ENCODE results near the gene MLH3.

MLH3 gene

GRCh38 chr14:75063491-75064204 is 12.4 kb upstream of the MLH3 start, which contains the start of gene ACYP1:
TSS of gene ACYP1 (minus strand) at chr14:75064024. CDS start at chr14:75063553, 471 bp downstream.
- Histone ChIP-seq H2BK12ac (ENCODE audit: low read length in 2 of 2) (no peak within 1 kb of the TSS), H4K8ac (ENCODE audit: low read length) (peak within 1 kb of the TSS; percentile 81), H3K27me3 (ENCODE audit: control insufficient read depth in 1 of 2, insufficient read depth in 1 of 2, low read length in 2 of 2) (no peaks in the 10 kb centered on the region), H4K91ac (ENCODE audit: low read length) (peak within 1 kb of the TSS; percentile 67), H3K4me3 (ENCODE audit: insufficient read depth in 1 of 2, low read depth in 1 of 2, low read length in 2 of 2) (peak within 1 kb of the TSS; percentile 80 to 95), H3K4me1 (ENCODE audit: control insufficient read depth, insufficient read depth, low read depth, low read length) (peaks cover 3% of the 10 kb centered on the region), H3K23ac (ENCODE audit: low read length in 2 of 2) (no peak within 1 kb of the TSS), H2BK5ac (ENCODE audit: low read depth, low read length, poor library complexity, severe bottlenecking) (no peak within 1 kb of the TSS), H3K36me3 (ENCODE audit: control insufficient read depth in 1 of 2, insufficient read depth in 2 of 2, low read depth in 1 of 2, low read length in 2 of 2) (peaks cover 0 to 7% of the 10 kb centered on the region in 2 experiments), H2AK5ac (ENCODE audit: low read length, severe bottlenecking) (no peak within 1 kb of the TSS), H3K18ac (ENCODE audit: low read depth in 1 of 2, low read length in 2 of 2) (no peak within 1 kb of the TSS), H3K9me3 (ENCODE audit: control insufficient read depth, low read length) (no peaks in the 10 kb centered on the region), H3K4me2 (ENCODE audit: low read length, poor library complexity, severe bottlenecking) (peak within 1 kb of the TSS; percentile 97), H3K27ac (ENCODE audit: low read length, poor library complexity, severe bottlenecking) (peak within 1 kb of the TSS; percentile 27), H3K14ac (ENCODE audit: low read length in 2 of 2) (no peak within 1 kb of the TSS), H2AFZ (ENCODE audit: low read depth, low read length) (peak within 1 kb of the TSS; percentile 66), H3K9ac (ENCODE audit: low read length) (peak within 1 kb of the TSS; percentile 91), H3K79me1 (replicated peaks; ENCODE audit: low read length, poor library complexity, severe bottlenecking) (peaks cover 17% of the 10 kb centered on the region), H3K4ac (ENCODE audit: low read depth in 1 of 2, low read length in 2 of 2) (no peak within 1 kb of the TSS), H2BK15ac (ENCODE audit: low read depth, poor library complexity, severe bottlenecking) (no peak within 1 kb of the TSS), H2BK120ac (ENCODE audit: low read depth, low read length) (no peak within 1 kb of the TSS)
- WGBS, result under 1% methylated on average over 27 of the region's 34 CpGs
- DNase-seq, result peak; percentile 89

GRCh38 chr14:75063013-75063412 is 11.7 kb upstream of the MLH3 start:
- Histone ChIP-seq H2AFZ (ENCODE audit: low read depth, low read length) (no peak overlapping the region), H2BK15ac (ENCODE audit: low read depth, poor library complexity, severe bottlenecking) (no peak overlapping the region), H3K79me1 (replicated peaks; ENCODE audit: low read length, poor library complexity, severe bottlenecking) (peaks cover 18% of the 10 kb centered on the region), H4K8ac (ENCODE audit: low read length) (no peak overlapping the region), H3K23ac (ENCODE audit: low read length in 2 of 2) (no peak overlapping the region), H4K91ac (ENCODE audit: low read length) (no peak overlapping the region), H3K4me3 (ENCODE audit: insufficient read depth in 1 of 2, low read depth in 1 of 2, low read length in 2 of 2) (peak overlapping the region in 1 of 2 experiments; percentile 95), H3K27me3 (ENCODE audit: control insufficient read depth in 1 of 2, insufficient read depth in 1 of 2, low read length in 2 of 2) (no peaks in the 10 kb centered on the region), H3K9me3 (ENCODE audit: control insufficient read depth, low read length) (no peaks in the 10 kb centered on the region), H2BK120ac (ENCODE audit: low read depth, low read length) (no peak overlapping the region), H3K36me3 (ENCODE audit: control insufficient read depth in 1 of 2, insufficient read depth in 2 of 2, low read depth in 1 of 2, low read length in 2 of 2) (peaks cover 0 to 7% of the 10 kb centered on the region in 2 experiments), H3K27ac (ENCODE audit: low read length, poor library complexity, severe bottlenecking) (no peak overlapping the region), H3K4me2 (ENCODE audit: low read length, poor library complexity, severe bottlenecking) (peak overlapping the region; percentile 97), H3K4me1 (ENCODE audit: control insufficient read depth, insufficient read depth, low read depth, low read length) (peaks cover 3% of the 10 kb centered on the region), H3K14ac (ENCODE audit: low read length in 2 of 2) (no peak overlapping the region), H3K18ac (ENCODE audit: low read depth in 1 of 2, low read length in 2 of 2) (no peak overlapping the region), H2BK5ac (ENCODE audit: low read depth, low read length, poor library complexity, severe bottlenecking) (no peak overlapping the region), H3K4ac (ENCODE audit: low read depth in 1 of 2, low read length in 2 of 2) (no peak overlapping the region), H2BK12ac (ENCODE audit: low read length in 2 of 2) (no peak overlapping the region), H2AK5ac (ENCODE audit: low read length, severe bottlenecking) (no peak overlapping the region), H3K9ac (ENCODE audit: low read length) (peak overlapping the region; percentile 91)
- DNase-seq, result no peak
- WGBS, result 56% methylated on average over 5 of the region's 5 CpGs

GRCh38 chr14:75060420-75060819 is 9.2 kb upstream of the MLH3 start:
- Histone ChIP-seq H3K36me3 (ENCODE audit: control insufficient read depth in 1 of 2, insufficient read depth in 2 of 2, low read depth in 1 of 2, low read length in 2 of 2) (peaks cover 0 to 7% of the 10 kb centered on the region in 2 experiments), H2BK12ac (ENCODE audit: low read length in 2 of 2) (no peak overlapping the region), H2BK15ac (ENCODE audit: low read depth, poor library complexity, severe bottlenecking) (no peak overlapping the region), H3K14ac (ENCODE audit: low read length in 2 of 2) (no peak overlapping the region), H3K23ac (ENCODE audit: low read length in 2 of 2) (no peak overlapping the region), H3K9ac (ENCODE audit: low read length) (no peak overlapping the region), H3K27me3 (ENCODE audit: control insufficient read depth in 1 of 2, insufficient read depth in 1 of 2, low read length in 2 of 2) (no peaks in the 10 kb centered on the region), H3K4me3 (ENCODE audit: insufficient read depth in 1 of 2, low read depth in 1 of 2, low read length in 2 of 2) (no peak overlapping the region), H2AK5ac (ENCODE audit: low read length, severe bottlenecking) (no peak overlapping the region), H3K9me3 (ENCODE audit: control insufficient read depth, low read length) (no peaks in the 10 kb centered on the region), H3K4ac (ENCODE audit: low read depth in 1 of 2, low read length in 2 of 2) (no peak overlapping the region), H3K27ac (ENCODE audit: low read length, poor library complexity, severe bottlenecking) (no peak overlapping the region), H3K4me2 (ENCODE audit: low read length, poor library complexity, severe bottlenecking) (no peak overlapping the region), H2BK120ac (ENCODE audit: low read depth, low read length) (no peak overlapping the region), H3K4me1 (ENCODE audit: control insufficient read depth, insufficient read depth, low read depth, low read length) (no peaks in the 10 kb centered on the region), H4K8ac (ENCODE audit: low read length) (no peak overlapping the region), H4K91ac (ENCODE audit: low read length) (no peak overlapping the region), H3K79me1 (replicated peaks; ENCODE audit: low read length, poor library complexity, severe bottlenecking) (peaks cover 15% of the 10 kb centered on the region), H2AFZ (ENCODE audit: low read depth, low read length) (no peak overlapping the region), H3K18ac (ENCODE audit: low read depth in 1 of 2, low read length in 2 of 2) (no peak overlapping the region), H2BK5ac (ENCODE audit: low read depth, low read length, poor library complexity, severe bottlenecking) (no peak overlapping the region)
- no peak for DNase-seq
- 78% methylated on average over 2 of the region's 2 CpGs for WGBS

GRCh38 chr14:75059642-75060041 is 8.4 kb upstream of the MLH3 start:
- Histone ChIP-seq H3K27ac (ENCODE audit: low read length, poor library complexity, severe bottlenecking) (no peak overlapping the region), H3K9ac (ENCODE audit: low read length) (no peak overlapping the region), H3K18ac (ENCODE audit: low read depth in 1 of 2, low read length in 2 of 2) (no peak overlapping the region), H3K14ac (ENCODE audit: low read length in 2 of 2) (no peak overlapping the region), H2BK15ac (ENCODE audit: low read depth, poor library complexity, severe bottlenecking) (no peak overlapping the region), H2AFZ (ENCODE audit: low read depth, low read length) (no peak overlapping the region), H3K9me3 (ENCODE audit: control insufficient read depth, low read length) (no peaks in the 10 kb centered on the region), H2BK5ac (ENCODE audit: low read depth, low read length, poor library complexity, severe bottlenecking) (no peak overlapping the region), H4K91ac (ENCODE audit: low read length) (no peak overlapping the region), H3K79me1 (replicated peaks; ENCODE audit: low read length, poor library complexity, severe bottlenecking) (peaks cover 15% of the 10 kb centered on the region), H3K4me2 (ENCODE audit: low read length, poor library complexity, severe bottlenecking) (no peak overlapping the region), H3K36me3 (ENCODE audit: control insufficient read depth in 1 of 2, insufficient read depth in 2 of 2, low read depth in 1 of 2, low read length in 2 of 2) (peaks cover 0 to 7% of the 10 kb centered on the region in 2 experiments), H3K4ac (ENCODE audit: low read depth in 1 of 2, low read length in 2 of 2) (no peak overlapping the region), H2BK120ac (ENCODE audit: low read depth, low read length) (no peak overlapping the region), H3K4me3 (ENCODE audit: insufficient read depth in 1 of 2, low read depth in 1 of 2, low read length in 2 of 2) (no peak overlapping the region), H2AK5ac (ENCODE audit: low read length, severe bottlenecking) (no peak overlapping the region), H3K23ac (ENCODE audit: low read length in 2 of 2) (no peak overlapping the region), H3K27me3 (ENCODE audit: control insufficient read depth in 1 of 2, insufficient read depth in 1 of 2, low read length in 2 of 2) (no peaks in the 10 kb centered on the region), H4K8ac (ENCODE audit: low read length) (no peak overlapping the region), H2BK12ac (ENCODE audit: low read length in 2 of 2) (no peak overlapping the region), H3K4me1 (ENCODE audit: control insufficient read depth, insufficient read depth, low read depth, low read length) (no peaks in the 10 kb centered on the region)
- peak; percentile 37 for DNase-seq
- WGBS, result 60% methylated on average over 1 of the region's 2 CpGs
